Embryonic facial prominence (tissue), 1 donor: Measurements from ENCODE around the gene NECTIN2.
"Not testable (repeated sequence)": the region's sequence is repeated elsewhere in the genome, so short reads cannot be mapped to it uniquely, and the experiment has no call there.

Experiments
- DNase-seq: peaks from one replicate; pipeline ENCODE4 v3.0.0-alpha.2; 2016; ENCODE audit errors: extremely low spot score

NECTIN2 gene

DNA sequence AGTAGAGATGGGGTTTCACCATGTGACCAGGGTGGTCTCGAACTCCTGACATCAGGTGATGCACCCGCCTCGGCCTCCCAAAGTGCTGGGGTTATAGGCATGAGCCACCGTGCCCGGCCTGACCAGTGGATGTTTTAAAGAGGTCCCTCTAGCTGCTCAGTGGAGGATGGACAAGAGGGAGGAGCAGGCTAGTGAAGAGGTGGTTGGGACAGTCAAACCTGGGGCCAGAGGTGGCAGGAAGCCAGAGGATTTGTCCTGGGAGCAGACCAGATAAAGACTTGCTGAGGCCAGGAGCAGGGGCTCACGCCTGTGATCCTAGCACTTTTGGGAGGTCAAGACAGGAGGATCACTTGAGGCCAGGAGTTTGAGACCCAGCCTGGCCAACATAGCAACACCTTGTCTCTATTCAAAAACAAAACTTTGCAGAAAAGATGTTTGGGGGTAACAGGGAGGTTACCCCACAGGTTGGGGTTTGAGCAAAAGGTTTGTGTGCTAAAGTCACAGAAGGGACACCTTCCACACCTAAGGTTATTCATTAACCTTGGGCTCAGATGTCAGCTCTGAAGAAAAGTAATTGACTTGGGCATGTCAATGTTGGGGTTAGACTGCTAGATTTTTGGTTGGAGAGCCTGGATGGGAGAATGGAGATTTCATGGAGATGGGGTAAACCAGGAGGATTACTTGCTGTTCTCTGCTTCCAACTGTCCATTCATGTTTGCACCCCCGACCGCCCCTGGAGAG, 28.2 kb upstream of the NECTIN2 start:
- DNase-seq: no peak

DNA sequence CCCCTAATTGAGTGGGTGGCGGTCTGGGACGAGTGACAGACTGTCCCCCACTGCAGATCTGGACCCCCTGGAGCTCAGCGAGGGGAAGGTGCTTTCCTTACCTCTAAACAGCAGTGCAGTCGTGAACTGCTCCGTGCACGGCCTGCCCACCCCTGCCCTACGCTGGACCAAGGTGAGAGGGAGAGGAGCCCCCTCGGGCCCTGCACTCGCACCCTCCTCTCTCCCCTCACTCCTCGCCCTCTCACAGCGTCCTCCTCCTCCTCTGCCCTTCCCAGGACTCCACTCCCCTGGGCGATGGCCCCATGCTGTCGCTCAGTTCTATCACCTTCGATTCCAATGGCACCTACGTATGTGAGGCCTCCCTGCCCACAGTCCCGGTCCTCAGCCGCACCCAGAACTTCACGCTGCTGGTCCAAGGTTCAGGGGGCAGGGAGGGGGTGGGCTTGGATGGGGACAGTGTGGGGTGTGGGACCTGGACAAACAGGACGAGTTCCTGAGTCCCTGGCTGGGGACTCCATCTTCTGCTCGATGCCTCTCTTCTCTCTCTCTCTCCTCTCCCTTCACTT, 27.5 kb upstream of the NECTIN2 start:
- no peak for DNase-seq

DNA sequence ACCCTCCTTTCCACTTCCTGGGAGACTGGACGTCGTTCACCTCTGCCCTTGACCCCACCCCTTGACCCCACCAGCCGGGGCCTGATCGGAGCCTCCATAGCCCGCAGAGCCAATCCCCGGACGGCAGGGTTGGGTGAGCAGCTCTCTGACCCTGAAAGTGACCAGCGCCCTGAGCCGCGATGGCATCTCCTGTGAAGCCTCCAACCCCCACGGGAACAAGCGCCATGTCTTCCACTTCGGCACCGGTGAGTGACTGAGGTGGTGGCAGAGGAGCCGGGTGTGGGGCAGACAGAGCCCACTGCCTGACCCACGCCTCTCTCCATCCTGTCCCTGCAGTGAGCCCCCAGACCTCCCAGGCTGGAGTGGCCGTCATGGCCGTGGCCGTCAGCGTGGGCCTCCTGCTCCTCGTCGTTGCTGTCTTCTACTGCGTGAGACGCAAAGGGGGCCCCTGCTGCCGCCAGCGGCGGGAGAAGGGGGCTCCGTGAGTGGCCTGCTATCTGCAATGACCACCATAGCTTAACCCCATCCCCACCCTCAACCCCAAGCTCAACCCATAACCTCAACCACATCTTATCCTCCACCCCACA, 26.8 kb upstream of the NECTIN2 start:
- no peak for DNase-seq

DNA sequence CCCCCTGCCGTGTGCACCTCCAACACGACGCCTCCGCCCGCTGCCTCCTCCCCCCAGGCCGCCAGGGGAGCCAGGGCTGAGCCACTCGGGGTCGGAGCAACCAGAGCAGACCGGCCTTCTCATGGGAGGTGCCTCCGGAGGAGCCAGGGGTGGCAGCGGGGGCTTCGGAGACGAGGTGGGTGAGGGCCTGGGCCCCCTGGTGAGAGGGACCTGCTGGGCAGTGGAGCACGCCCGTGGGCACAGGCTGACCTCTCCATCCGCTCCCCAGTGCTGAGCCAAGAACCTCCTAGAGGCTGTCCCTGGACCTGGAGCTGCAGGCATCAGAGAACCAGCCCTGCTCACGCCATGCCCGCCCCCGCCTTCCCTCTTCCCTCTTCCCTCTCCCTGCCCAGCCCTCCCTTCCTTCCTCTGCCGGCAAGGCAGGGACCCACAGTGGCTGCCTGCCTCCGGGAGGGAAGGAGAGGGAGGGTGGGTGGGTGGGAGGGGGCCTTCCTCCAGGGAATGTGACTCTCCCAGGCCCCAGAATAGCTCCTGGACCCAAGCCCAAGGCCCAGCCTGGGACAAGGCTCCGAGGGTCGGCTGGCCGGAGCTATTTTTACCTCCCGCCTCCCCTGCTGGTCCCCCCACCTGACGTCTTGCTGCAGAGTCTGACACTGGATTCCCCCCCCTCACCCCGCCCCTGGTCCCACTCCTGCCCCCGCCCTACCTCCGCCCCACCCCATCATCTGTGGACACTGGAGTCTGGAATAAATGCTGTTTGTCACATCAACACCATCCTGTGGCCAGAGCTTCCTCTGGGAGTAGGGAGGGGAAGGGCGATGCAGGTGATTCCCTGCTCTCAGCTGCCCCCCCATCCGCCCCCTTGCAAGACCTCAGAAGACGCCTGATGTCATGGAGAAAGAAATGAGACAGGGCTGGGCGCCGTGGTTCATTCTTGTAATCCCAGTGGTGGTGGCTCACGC, 25.2 kb upstream of the NECTIN2 start:
- no peak for DNase-seq

DNA sequence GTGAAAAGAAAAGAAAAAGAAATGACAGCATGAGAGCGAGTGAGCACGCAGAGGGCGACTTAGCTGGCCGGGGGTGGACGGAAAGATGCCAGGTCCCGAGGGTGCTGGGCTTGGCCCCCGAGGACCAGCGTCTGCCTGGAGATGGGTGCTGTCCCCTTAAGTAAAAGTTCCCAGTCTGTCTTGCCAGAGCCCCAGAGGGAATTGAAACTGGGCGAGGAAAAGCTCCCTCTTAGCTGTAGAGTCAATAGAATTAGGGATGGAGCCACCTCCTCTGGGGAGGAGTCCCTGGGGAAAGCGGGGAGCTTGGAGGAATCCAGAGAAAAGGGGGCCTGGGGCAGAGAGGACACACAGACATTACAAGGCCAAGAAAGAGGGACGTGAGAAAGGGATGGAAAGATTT, 23.9 kb upstream of the NECTIN2 start:
- DNase-seq: no peak

DNA sequence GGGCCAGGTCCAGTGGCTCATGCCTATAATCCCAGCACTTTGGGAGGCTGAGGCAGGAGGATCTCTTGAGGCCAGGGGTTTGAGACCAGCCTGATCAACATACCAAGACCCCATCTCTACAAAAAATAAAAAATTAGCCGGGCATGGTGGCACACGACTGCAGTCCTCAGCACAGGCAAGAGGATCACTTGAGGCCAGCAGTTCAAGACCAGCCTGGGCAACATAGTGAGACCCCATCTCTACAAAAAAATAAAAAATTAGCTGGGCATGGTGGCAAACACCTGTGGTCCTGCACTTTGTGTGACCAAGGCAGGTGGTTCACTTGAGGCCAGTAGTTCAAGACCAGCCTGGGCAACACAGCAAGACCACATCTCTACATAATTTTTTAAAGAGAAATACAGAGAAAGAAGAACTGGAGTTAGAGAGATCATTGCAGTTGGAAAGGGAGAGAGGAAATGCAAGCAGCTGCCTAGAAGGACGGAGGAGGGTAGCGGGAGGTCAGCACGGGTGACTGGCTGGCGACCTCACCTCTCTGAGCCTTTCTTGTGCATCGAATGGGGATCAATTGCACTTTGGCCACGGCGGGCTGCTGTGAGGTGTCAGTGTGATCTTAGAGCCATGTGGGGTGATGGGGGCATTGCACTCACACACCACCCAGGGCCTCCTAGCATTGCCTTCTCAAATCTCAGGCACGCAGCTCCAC, 23.3 kb upstream of the NECTIN2 start:
- DNase-seq: no peak

DNA sequence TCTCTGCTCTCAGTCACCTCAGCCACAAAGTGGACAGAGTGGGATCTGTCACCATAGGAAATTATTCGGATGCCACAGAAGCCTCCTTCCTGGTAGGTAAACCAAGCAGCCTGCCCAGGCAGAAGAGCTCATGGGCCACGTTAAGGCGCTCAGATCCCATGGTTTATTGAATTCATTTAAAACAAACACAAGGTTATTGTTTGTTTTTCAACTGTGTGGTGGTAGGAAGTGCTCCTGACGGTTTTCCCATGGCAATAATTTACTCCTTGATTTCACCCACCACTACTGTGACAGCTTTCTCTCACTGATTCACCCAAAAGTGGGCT, 22.8 kb upstream of the NECTIN2 start:
- DNase-seq: no peak

DNA sequence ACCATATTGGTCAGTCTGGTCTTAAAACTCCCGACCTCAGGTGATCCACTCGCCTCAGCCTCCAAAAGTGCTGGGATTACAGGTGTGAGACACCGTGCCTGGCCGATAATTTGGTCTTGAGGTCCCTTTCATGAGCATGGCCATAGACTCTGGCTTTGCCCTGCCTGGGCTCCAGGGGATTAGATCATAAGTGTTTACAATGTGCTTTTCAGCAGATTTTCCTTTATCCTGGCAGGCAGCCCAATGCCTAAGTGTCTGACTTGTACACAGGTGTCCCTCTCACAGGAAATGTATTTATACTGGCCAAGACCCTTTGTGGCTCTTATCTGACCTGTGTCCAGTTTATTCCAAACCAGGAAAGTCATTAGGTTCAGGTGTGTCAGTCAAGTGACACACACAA, 21.3 kb upstream of the NECTIN2 start:
- DNase-seq: no peak

DNA sequence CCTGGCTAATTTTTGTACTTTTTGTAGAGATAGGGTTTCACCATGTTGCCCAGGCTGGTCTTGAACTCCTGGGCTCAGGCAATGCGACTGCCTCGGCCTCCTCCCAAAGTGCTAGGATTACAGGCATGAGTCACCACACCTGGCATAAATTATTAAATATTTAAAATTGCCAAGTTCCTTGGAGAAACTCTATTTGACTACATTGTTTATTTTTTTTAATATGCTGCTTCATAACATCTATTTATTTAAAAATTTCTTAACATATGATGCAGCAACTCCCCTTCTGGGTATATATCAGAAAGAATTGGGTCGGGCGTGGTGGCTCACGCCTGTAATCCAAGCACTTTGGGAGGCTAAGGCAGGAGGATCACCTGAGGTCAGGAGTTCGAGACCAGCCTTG, 13.2 kb upstream of the NECTIN2 start:
- DNase-seq: not testable (repeated sequence)

DNA sequence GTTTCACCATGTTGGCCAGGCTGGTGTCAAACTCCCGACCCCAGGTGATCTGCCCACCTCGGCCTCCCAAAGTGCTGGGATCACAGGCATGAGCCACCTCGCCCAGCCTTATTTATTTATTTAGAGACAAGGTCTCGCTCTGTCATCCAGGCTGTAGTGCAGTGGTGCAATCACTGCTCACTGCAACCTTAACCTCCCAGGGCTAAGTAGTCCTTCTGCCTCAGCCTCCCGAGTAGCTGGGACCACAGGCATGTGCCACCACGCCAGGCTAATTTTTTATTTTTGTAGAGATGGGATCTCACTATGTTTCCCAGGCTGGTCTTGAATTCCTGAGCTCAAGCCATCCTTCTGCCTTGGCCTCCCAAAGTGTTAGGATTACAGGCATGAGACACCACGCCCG, 11.7 kb upstream of the NECTIN2 start:
- not testable (repeated sequence) for DNase-seq

DNA sequence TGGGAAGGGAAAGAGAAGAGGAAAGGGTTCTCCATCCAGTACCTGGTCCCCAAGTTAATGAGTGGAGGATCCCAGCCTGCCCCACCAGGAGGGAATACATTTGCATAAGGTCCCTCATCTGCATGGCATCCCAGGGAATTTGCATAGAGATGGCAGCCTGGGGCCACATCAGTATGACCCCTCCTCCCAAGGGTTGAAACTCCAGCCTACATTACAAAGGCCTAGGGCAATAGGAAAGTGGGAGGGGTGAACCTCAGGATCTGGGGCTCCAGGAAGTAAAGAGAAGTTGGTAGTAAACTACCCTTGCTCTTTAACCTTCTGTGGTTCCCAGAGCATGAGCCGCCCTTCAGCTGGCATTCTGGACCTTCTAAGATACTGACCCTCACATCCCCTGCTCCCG, 6.8 kb upstream of the NECTIN2 start:
- DNase-seq: no peak

DNA sequence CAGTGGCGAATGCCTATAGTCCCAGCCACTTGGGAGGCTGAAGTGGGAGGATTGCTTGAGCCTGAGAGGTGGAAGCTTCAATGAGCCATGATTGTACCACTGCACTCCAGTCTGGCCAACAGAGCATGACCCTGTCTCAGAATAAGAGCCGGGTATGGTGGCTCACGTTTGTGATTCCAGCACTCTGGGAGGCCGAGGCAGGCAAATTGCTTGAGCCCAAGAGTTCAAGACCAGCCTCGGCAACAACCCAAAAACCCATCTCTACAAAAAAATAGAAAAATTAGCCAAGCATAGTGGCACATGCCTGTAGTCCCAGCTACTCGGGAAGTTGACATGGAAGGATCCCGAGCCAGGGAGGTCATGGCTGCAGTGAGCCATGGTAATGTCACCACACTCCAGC, 5.3 kb upstream of the NECTIN2 start:
- no peak for DNase-seq

DNA sequence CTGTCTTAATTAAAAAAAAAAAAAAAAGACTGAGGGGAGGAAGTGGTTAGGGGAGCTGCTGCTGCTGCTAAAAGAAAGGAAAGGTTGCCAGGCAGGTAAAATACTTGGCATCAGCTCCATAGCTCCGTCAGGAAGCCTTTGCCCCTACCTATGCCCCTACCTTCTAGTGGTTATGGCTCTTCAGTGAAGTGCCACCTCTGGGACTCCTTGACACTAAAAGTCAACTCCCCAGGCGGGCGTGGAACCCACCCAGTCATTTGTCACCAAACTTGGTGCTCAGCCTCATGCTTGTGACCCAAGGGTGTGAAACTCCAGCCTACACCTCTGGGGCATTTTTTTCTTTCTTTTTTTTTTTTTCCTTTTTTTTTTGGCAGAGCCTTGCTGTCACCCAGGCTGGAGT, 4.9 kb upstream of the NECTIN2 start:
- DNase-seq: no peak

DNA sequence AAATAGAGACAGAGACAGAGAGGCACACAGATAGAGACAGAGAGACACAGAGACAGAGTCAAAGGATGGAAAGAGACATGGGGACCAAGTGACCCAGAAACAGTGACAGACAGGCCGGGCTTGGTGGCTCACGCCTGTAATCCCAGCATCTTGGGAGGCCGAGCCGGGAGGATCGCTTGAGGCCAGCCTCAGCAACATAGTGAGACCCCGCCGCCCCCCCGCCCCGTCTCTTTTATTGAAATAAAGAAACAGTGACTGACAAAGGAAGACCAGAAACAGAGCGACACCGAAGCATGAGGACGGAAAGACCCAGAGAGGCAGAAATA, 848 bp upstream of the NECTIN2 start:
- DNase-seq: no peak

DNA sequence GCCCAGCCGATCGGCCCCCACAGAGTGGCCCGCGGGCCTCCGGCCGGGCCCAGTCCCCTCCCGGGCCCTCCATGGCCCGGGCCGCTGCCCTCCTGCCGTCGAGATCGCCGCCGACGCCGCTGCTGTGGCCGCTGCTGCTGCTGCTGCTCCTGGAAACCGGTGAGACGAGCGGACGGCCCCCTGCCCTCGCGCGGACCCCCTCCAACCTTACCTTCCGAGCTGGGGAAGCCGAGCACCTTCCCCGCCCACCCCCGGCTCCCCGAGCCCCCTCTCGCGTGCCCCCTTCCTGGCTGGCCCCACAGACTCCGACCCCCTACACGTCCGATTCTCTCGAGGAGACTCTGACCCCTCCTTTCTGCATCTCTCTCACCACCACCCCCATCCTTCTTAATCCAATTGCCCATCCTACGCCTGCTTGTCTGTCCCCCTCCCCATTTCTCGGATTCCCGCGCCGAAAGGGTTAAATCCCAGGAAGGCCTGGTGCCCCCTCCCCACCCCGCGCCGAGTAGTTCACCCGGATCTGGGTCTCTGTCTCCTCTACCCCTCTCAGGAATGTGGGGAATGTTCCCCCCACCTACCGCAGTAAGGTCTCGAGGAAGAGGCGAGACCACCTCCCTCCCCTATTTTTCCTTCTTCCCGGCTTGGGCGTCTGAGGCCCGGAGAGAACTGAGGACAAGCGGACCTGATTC, 502 bp downstream of the NECTIN2 start:
- DNase-seq: peak; percentile 70

DNA sequence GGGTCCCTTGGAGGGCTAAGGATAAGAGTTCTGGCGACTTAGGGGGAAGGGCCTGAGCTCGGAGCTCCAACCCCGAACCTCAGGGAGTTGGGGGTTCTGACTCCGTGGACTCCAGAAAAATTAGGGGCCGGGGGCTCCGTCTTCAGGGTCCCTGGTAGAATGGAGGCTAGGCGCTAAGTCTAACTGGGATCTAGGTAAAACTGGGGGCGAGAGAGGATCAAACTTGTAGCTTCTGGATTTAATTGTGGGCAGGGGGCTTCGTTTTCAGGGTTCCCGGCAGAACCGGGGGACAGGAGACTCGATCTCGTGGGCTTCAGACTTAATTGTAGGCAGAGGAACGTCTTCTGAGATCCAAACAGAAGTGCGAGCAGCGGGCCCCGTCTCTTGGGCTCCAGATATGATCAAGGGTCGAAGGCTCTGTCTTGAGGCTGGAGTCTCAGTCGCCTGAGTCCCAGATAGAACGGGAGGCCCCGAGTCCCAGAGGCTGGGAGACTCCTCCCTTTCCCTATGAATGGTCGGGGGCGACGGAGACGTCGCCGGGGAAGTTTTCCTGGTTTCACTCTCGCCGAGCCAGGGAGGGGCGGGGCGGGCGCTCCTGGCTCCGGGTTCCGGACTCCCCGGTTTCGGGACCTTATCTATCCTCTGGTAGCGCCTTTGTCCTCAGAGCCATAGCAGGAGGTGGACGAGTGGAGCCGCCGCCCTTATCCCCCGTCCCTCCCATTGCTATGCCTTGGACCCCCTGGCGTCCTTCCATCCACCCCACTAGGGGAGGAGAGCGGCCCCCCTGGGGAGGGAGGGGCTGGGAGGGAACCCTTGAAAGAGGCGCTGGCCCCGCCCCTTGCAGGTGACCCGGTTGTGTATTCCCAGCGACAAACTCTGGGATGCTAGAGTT, 1.3 kb downstream of the NECTIN2 start:
- peak; percentile 16 for DNase-seq

DNA sequence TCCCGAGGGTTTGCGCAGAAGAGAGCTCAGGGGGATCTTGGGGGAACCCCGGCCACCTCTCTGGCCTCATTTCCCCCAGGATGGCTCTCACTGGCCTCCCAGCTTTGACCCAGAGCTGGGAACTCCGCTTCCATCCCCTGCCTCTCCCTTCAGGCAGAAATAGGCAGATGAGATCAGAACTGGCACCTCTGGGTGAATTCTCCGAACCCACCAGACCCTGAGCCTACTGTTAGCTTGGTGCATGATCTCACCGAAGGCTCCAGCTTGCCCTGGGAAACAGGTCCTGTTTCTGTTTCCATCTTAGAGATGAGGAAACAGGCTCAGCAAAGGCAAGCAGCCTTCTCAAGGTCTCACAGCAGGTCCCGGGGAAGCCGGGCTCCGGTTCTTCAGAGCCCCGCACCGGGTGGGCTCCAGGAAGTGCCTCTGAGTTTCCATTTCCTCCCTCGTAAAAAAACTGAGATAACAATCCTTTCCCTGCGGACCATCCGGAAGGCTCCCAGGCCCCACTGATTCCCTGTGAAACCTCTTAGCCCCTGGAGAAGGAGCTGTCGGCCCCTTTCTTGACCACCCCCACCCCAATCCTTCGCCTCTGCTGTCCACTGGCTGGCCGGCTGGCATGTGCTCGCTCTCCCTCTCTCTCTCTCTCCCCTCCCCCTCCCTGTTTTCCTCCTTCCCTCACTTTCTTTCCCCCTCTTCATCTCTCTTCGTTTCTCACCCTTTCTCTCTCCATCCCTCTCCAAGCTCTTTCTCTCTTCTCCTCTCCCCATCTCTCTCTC, 2.1 kb downstream of the NECTIN2 start:
- DNase-seq: no peak

DNA sequence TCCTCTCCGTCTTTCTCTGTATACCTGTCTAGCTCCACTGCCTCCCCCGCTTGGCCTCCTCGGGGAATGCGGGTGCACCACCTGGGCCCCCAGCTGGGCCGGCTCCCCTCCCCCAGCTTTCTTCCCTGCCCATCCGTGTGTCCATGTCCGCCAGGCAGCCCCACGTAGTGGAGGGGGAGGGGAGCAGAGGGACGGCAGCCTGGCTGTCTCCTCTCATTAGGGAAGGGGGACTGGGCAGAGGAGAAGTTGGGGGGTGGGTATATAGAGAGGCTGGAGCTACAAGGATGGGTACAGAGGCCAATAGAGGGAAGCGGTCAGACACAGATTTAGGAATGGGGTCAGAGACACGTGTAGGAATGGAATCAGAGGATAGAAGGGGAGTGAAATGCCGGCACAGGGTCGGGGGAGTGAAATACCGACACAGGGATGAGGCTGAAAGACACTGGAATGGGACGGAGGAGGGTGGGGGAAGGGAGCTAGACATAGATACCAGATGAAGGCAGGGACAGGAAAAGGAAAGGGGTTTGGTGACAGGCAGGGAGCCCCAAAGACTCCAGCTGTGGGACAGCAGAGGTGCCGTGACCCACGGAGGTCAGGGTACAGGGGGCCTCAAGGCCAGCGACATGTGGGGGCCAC, 2.8 kb downstream of the NECTIN2 start:
- no peak for DNase-seq

DNA sequence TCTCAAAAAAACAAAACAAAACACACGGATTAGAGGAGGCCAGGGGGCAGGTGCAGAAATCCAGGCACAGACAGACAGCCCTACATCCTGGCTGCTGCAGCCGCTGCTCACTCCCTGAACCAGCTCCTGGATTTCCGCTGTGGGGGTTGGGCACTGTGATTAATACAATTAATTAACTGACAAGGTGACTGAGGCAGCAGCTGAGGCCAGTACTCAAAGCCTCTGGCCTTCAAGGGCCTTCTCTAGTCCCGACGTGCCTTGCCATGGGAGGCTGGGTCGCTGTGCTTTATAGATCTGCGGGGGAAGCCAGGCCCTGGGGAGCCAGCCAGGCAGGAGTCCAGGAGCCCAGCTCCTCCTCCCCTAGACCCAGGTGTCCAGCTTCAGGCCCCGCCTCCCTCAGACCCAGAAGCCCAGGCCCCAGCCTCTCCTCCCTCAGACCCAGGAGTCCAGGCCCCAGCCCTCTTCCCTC, 4.6 kb downstream of the NECTIN2 start:
- no peak for DNase-seq
